Left lung (tissue), 10 donors: ENCODE data around the gene HOXB1. TPM values are rescaled to one million over a fixed set of nuclear protein-coding genes. Genes with fewer than 3 reads are reported as not detected.

Source experiments
- ATAC-seq: fragments of 200-7000 bp; cut with Tn5 transposase; one replicate; pipeline ENCODE4 v1.9.1; 2020; ENCODE audit warnings: moderate library complexity
- DNase-seq, 4 donors: peaks; one replicate each; pipeline ENCODE4 v3.0.0-alpha.2; 2013 to 2020
- H3K27ac ChIP-seq, 2 donors: fragments of 200-600 bp; sonication (generic) in 1 of 2; one replicate each; pipeline versions ENCODE4 v1.5.0 to v1.8.0; 2020 to 2021
- H3K27me3 ChIP-seq, 2 donors: fragments of 200-600 bp; sonication (generic) in 1 of 2; one replicate each; pipeline versions ENCODE4 v1.5.0 to v1.8.0; 2020 to 2021
- H3K36me3 ChIP-seq, 2 donors: fragments of 200-600 bp; sonication (generic) in 1 of 2; one replicate each; pipeline versions ENCODE4 v1.5.0 to v1.8.0; 2020 to 2021
- H3K4me1 ChIP-seq, 2 donors: fragments of 200-600 bp; one replicate each; pipeline ENCODE4 v1.8.0; 2021
- H3K4me3 ChIP-seq, 2 donors: fragments of 200-600 bp; sonication (generic) in 1 of 2; one replicate each; pipeline versions ENCODE4 v1.5.0 to v1.8.0; 2020 to 2021; ENCODE audit warnings: mild to moderate bottlenecking in 1 of 2
- H3K9me3 ChIP-seq, 2 donors: fragments of 200-600 bp; sonication (generic) in 1 of 2; one replicate each; pipeline versions ENCODE4 v1.5.0 to v1.8.0; 2020 to 2021
- CTCF ChIP-seq, 2 donors: fragments of 200-600 bp; sonication (generic) in 1 of 2; IDR thresholded peaks; one replicate each; pipeline versions ENCODE4 v1.5.0 to v1.8.0; 2021; ENCODE audit warnings: antibody characterized with exemption in 2 of 2
- intact Hi-C, 2 donors: fragments of 100-400 bp; cut with DNase I; formaldehyde crosslinking; loops; one replicate each; pipeline versions ENCODE4 v1.11.2 to v1.14.2; 2022
- polyA plus RNA-seq, 6 donors: library from polyadenylated mRNA; unstranded; fragments of 120-200 nt; gene quantifications; one replicate each; pipeline ENCODE4 v1.2.1, GENCODE V29; 2013; ENCODE audit not compliant: insufficient read length in 6 of 6
- total RNA-seq, 2 donors: library from RNA; stranded (reverse); fragmentation: NEBNext Ultra II Directional; extraction: Animal tissue kit (Norgen Biotek cat#: 25700); gene quantifications; one replicate each; pipeline ENCODE4 v1.2.1, GENCODE V29; 2021
- donor health status: DM: no; HTN: yes; CAD: no.
- donor health status: DM: no; HTN: no; CAD: no.

The HOXB1 gene
- total and polyA plus RNA-seq, 8 donors, result 0.09 to 0.39 (median 0.10) TPM; not detected in 3

- Histone ChIP-seq H3K27me3 (peaks cover 47 to 100% of the 10 kb centered on the region in 2 donors), H3K27ac (peak overlapping the region; percentile 72 to 95), H3K9me3 (no peaks in the 10 kb centered on the region), H3K4me3 (no peak overlapping the region), H3K36me3 (no peaks in the 10 kb centered on the region), H3K4me1 (peaks cover 3 to 31% of the 10 kb centered on the region in 2 donors)
- DNase-seq, result no peak
- no peak for TF ChIP-seq CTCF (IDR thresholded peaks at IDR 0.05)
- intact Hi-C loops, result no loop called here
- ATAC-seq, result no peak
These were observed 44.3 kb upstream of the HOXB1 start for GRCh38 chr17:48575066-48575582.

DNA sequence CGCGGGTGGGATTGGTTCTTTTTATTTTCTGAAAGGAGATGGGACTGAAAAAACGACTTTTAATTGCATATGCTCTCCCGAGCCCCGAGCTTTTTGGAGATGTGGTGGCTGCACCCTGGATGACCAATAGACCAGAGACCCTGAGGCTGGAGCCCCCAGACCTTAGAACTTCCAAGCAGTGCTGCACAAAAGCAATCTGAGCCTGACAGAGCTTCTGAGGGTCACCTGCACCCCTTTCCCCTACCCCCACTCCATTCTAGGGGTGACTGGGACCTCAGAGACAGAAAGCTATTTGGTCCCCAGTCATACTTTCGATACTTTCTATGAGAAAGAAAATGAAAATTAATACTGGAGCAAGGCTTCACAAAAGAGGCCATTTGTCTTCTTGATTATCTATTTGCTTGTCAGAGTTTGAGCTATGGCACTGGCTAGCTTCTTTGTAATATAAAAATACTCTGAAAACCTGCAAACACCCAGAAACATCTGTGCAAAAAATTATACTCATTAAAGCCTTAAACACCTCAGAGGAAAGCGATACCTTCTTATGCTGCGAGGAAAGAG lies 43.8 kb upstream of the HOXB1 start:
- intact Hi-C loops, result no loop called here
- peaks cover 44 to 100% of the 10 kb centered on the region in 2 donors for H3K27me3 ChIP-seq

DNA sequence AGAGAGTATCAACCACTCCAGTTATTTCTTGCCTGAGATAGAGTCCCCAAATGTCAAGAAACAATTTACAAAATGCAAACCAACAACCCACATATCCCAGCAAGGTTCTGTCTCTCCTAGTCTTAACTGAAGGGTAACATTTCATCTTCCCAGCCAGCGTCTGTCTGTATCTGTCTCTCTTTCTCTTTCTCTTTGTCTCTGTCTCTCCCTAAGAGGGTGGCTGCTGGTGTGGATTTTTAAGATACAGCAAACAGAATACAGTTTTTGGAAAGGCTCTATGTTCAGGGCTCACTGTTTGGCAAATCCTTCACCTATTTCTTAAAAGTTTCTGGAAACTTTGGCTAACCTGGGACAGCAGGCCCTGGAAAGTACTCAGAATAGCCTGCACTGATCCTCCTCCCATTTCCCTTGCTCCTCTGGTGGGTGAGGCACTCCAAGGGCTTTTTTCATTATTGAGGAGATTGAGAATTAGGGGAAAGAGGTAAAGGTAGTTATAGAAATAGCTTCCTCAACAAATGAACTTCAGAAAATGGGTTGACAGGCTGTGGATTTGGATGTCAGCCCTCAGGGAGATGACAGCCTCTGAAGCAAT lies 41.1 kb upstream of the HOXB1 start:
- no peak for ATAC-seq
- no peak for TF ChIP-seq CTCF (IDR thresholded peaks at IDR 0.05)
- no peak overlapping the region for H3K4me3 ChIP-seq

More for the DNA sequence above, 43.8 kb upstream of the HOXB1 start:
- ATAC-seq (no peak), DNase-seq (no peak)
- no peak overlapping the region for H3K4me3 ChIP-seq
- no peaks in the 10 kb centered on the region for H3K36me3 ChIP-seq
- peaks cover 3 to 31% of the 10 kb centered on the region in 2 donors for H3K4me1 ChIP-seq
- no peaks in the 10 kb centered on the region for H3K9me3 ChIP-seq
- peak overlapping the region; percentile 72 to 95 for H3K27ac ChIP-seq
- TF ChIP-seq CTCF (IDR thresholded peaks at IDR 0.05), result no peak

GRCh38 chr17:48571024-48571818 lies 40.4 kb upstream of the HOXB1 start:
- peaks cover 49 to 100% of the 10 kb centered on the region in 2 donors for H3K27me3 ChIP-seq
- no peaks in the 10 kb centered on the region for H3K36me3 ChIP-seq
- H3K27ac ChIP-seq, result peak overlapping the region; percentile 31 to 95
- no peak for TF ChIP-seq CTCF (IDR thresholded peaks at IDR 0.05)
- intact Hi-C loops, result no loop called here
- peaks cover 3 to 23% of the 10 kb centered on the region in 2 donors for H3K4me1 ChIP-seq
- ATAC-seq, result no peak
- DNase-seq, result no peak
- H3K4me3 ChIP-seq, result no peak overlapping the region
- H3K9me3 ChIP-seq, result no peaks in the 10 kb centered on the region

More for the DNA sequence above, 41.1 kb upstream of the HOXB1 start:
- no peak for DNase-seq
- Histone ChIP-seq H3K4me1 (peaks cover 3 to 30% of the 10 kb centered on the region in 2 donors), H3K27ac (peak overlapping the region; percentile 31 to 95), H3K9me3 (no peaks in the 10 kb centered on the region), H3K36me3 (no peaks in the 10 kb centered on the region), H3K27me3 (peaks cover 49 to 100% of the 10 kb centered on the region in 2 donors)
- intact Hi-C loops, result no loop called here
